CD14-positive monocyte (primary cell): Measurements from ENCODE around the gene CD151. TPM values are rescaled to one million over a fixed set of nuclear protein-coding genes. Genes with fewer than 3 reads are reported as not detected.

Experiments
- DNase-seq, 3 donors: peaks; one replicate each; pipeline ENCODE4 v3.0.0-alpha.2; 2011 to 2022
- H2AFZ ChIP-seq: 2 replicates; pipeline ENCODE4 v1.6.0; 2012; ENCODE audit warnings: mild to moderate bottlenecking, low read depth, low read length, inconsistent platforms; ENCODE audit not compliant: insufficient read depth, poor library complexity, severe bottlenecking
- H3K27ac ChIP-seq, 2 donors: 1 replicate in 1 of 2; 2 replicates in 1 of 2; pipeline ENCODE4 v1.5.1; 2012 to 2013; ENCODE audit warnings: low read length in 2 of 2, control low read depth in 1 of 2, inconsistent platforms in 1 of 2, low read depth in 1 of 2, mild to moderate bottlenecking in 1 of 2
- H3K27me3 ChIP-seq, 2 donors: one replicate each; pipeline versions ENCODE4 v1.6.0 to v1.6.1; 2011 to 2013; ENCODE audit warnings: low read length in 2 of 2; ENCODE audit not compliant: control insufficient read depth in 2 of 2, insufficient read depth in 2 of 2
- H3K36me3 ChIP-seq, 2 donors: replicated peaks in 1 of 2; 1 replicate in 1 of 2; 2 replicates in 1 of 2; pipeline versions ENCODE4 v1.5.1 to v1.6.1; 2012 to 2013; ENCODE audit warnings: low read length in 2 of 2, control low read depth in 1 of 2, inconsistent platforms in 1 of 2, mild to moderate bottlenecking in 1 of 2; ENCODE audit not compliant: insufficient read depth in 2 of 2, control insufficient read depth in 1 of 2
- H3K4me1 ChIP-seq, 2 donors: 1 replicate in 1 of 2; 2 replicates in 1 of 2; pipeline versions ENCODE4 v1.5.1 to v1.6.1; 2012 to 2013; ENCODE audit warnings: low read length in 2 of 2, control low read depth in 1 of 2, inconsistent platforms in 1 of 2, mild to moderate bottlenecking in 1 of 2, moderate library complexity in 1 of 2; ENCODE audit not compliant: insufficient read depth in 2 of 2, control insufficient read depth in 1 of 2
- H3K4me2 ChIP-seq: replicated peaks from 2 replicates; pipeline ENCODE3; 2012; ENCODE audit warnings: low read length, moderate library complexity, mild to moderate bottlenecking; ENCODE audit not compliant: poor library complexity, severe bottlenecking; ENCODE audit errors: extremely low read depth
- H3K4me3 ChIP-seq, 3 experiments: fragments of 200-600 bp in 1 of 3; sonication (generic) in 1 of 3; replicated peaks in 1 of 3; 1 replicate in 2 of 3; 2 replicates in 1 of 3; pipeline ENCODE4 v1.5.1; 2011 to 2013; ENCODE audit warnings: low read length in 3 of 3, mild to moderate bottlenecking in 3 of 3, control low read depth in 2 of 3, low read depth in 2 of 3, inconsistent platforms in 1 of 3, moderate library complexity in 1 of 3
- H3K79me2 ChIP-seq: 2 replicates; pipeline ENCODE4 v1.6.0; 2012; ENCODE audit warnings: mild to moderate bottlenecking, control low read depth, inconsistent platforms, low read length, moderate library complexity; ENCODE audit not compliant: insufficient read depth
- H3K9ac ChIP-seq: 2 replicates; pipeline ENCODE4 v1.6.0; 2017; ENCODE audit warnings: low read length, mild to moderate bottlenecking; ENCODE audit not compliant: insufficient read depth, poor library complexity, severe bottlenecking
- H3K9me3 ChIP-seq, 2 donors: replicated peaks in 1 of 2; 1 replicate in 1 of 2; 2 replicates in 1 of 2; pipeline versions ENCODE4 v1.5.1 to v1.6.1; 2012 to 2013; ENCODE audit warnings: low read length in 2 of 2, control low read depth in 1 of 2; ENCODE audit not compliant: control insufficient read depth in 1 of 2, insufficient read depth in 1 of 2
- H4K20me1 ChIP-seq: 2 replicates; pipeline ENCODE4 v1.6.0; 2012; ENCODE audit warnings: mild to moderate bottlenecking, low read length, control low read depth, moderate library complexity; ENCODE audit not compliant: insufficient read depth
- H3K27ac Mint-ChIP-seq, 7 donors: one replicate each; pipeline ENCODE4 v1.8.0; 2020; ENCODE audit warnings: mild to moderate bottlenecking in 7 of 7, mixed read lengths in 7 of 7, moderate library complexity in 6 of 7, inconsistent platforms in 2 of 7
- H3K27me3 Mint-ChIP-seq, 3 donors: one replicate each; pipeline ENCODE4 v1.8.0; 2021 to 2022; ENCODE audit warnings: low read depth in 3 of 3, mild to moderate bottlenecking in 3 of 3, mixed read lengths in 3 of 3, moderate library complexity in 3 of 3, inconsistent platforms in 1 of 3
- H3K36me3 Mint-ChIP-seq, 2 donors: one replicate each; pipeline ENCODE4 v1.8.0; 2020; ENCODE audit warnings: mixed read lengths in 2 of 2, inconsistent platforms in 1 of 2, mild to moderate bottlenecking in 1 of 2
- H3K4me1 Mint-ChIP-seq: one replicate; pipeline ENCODE4 v1.8.0; 2020; ENCODE audit warnings: mild to moderate bottlenecking, mixed read lengths
- H3K4me3 Mint-ChIP-seq, 2 donors: one replicate each; pipeline ENCODE4 v1.8.0; 2020; ENCODE audit warnings: mild to moderate bottlenecking in 2 of 2, mixed read lengths in 2 of 2, moderate library complexity in 1 of 2
- H3K9me3 Mint-ChIP-seq, 7 donors: one replicate each; pipeline ENCODE4 v1.8.0; 2020 to 2022; ENCODE audit warnings: mixed read lengths in 7 of 7, mild to moderate bottlenecking in 6 of 7, moderate library complexity in 6 of 7, inconsistent platforms in 2 of 7
- CTCF ChIP-seq: fragments of 200-600 bp; IDR thresholded peaks from one replicate; pipeline ENCODE4 v1.8.0; 2022; ENCODE audit warnings: antibody characterized with exemption, mild to moderate bottlenecking
- WGBS: methylation state at CpG from one replicate; pipeline ENCODE4 v1.1.5; 2013; ENCODE audit warnings: missing lambda C conversion rate; ENCODE audit not compliant: insufficient coverage; 5-methylcytosine and 5-hydroxymethylcytosine counted together
- intact Hi-C, 2 donors: fragments of 100-400 bp; cut with micrococcal nuclease; formaldehyde crosslinking; loops; one replicate each; pipeline versions ENCODE4 v1.15.0 to v1.15.1; 2023
- polyA plus RNA-seq, 3 donors: library from polyadenylated mRNA; depleted of rRNA in 1 of 3; unstranded in 2 of 3; stranded (reverse) in 1 of 3; fragments of 300-500 nt in 2 of 3; fragments of >200 nt in 1 of 3; fragmentation: Illumina TruSeq in 2 of 3; gene quantifications; 1 replicate in 2 of 3; 2 replicates in 1 of 3; pipeline ENCODE4 v1.2.3, GENCODE V29; 2012 to 2021

CD151 gene
- polyA plus RNA-seq, 3 donors: 18.1 to 200 (median 57.4) TPM

GRCh38 chr11:824292-824880, 8.4 kb upstream of the CD151 start:
- H3K36me3 Mint-ChIP-seq: peaks cover 34 to 44% of the 10 kb centered on the region in 2 donors
- H3K4me3 Mint-ChIP-seq: no peak overlapping the region
- H3K4me1 Mint-ChIP-seq: peaks cover 54% of the 10 kb centered on the region
- H3K27me3 Mint-ChIP-seq: peaks cover 24 to 28% (median 27%) of the 10 kb centered on the region in 3 donors
- WGBS: 96% methylated on average over 53 of the region's 59 CpGs
- Histone ChIP-seq H3K27ac (no peak overlapping the region), H4K20me1 (peaks cover 60% of the 10 kb centered on the region), H3K36me3 (peaks cover 21 to 32% of the 10 kb centered on the region in 2 donors), H3K4me1 (peaks cover 66 to 78% of the 10 kb centered on the region in 2 donors), H3K79me2 (peaks cover 50% of the 10 kb centered on the region), H3K27me3 (peaks cover 0 to 24% of the 10 kb centered on the region in 2 donors), H3K4me3 (no peak overlapping the region), H3K9me3 (no peaks in the 10 kb centered on the region), H3K9ac (no peak overlapping the region), H2AFZ (no peak overlapping the region), H3K4me2 (no peak overlapping the region)
- no peak for DNase-seq
- H3K9me3 Mint-ChIP-seq: peaks cover 0 to 7% (median 1%) of the 10 kb centered on the region in 7 donors
- intact Hi-C loops: no loop called here
- TF ChIP-seq CTCF: no peak
- no peak overlapping the region for H3K27ac Mint-ChIP-seq

GRCh38 chr11:824942-825341, 7.8 kb upstream of the CD151 start:
- Histone ChIP-seq H3K9me3 (no peaks in the 10 kb centered on the region), H3K4me1 (peaks cover 72 to 83% of the 10 kb centered on the region in 2 donors), H3K4me2 (no peak overlapping the region), H3K79me2 (peaks cover 45% of the 10 kb centered on the region), H2AFZ (no peak overlapping the region), H3K36me3 (peaks cover 21 to 32% of the 10 kb centered on the region in 2 donors), H3K27me3 (peaks cover 0 to 29% of the 10 kb centered on the region in 2 donors), H3K9ac (no peak overlapping the region), H4K20me1 (peaks cover 60% of the 10 kb centered on the region), H3K27ac (no peak overlapping the region), H3K4me3 (no peak overlapping the region)
- H3K27me3 Mint-ChIP-seq: peaks cover 30 to 34% (median 32%) of the 10 kb centered on the region in 3 donors
- H3K4me1 Mint-ChIP-seq: peaks cover 59% of the 10 kb centered on the region
- no peak for DNase-seq
- peaks cover 0 to 7% (median 1%) of the 10 kb centered on the region in 7 donors for H3K9me3 Mint-ChIP-seq
- intact Hi-C loops: no loop called here
- peaks cover 34 to 44% of the 10 kb centered on the region in 2 donors for H3K36me3 Mint-ChIP-seq
- no peak for TF ChIP-seq CTCF
- no peak overlapping the region for H3K27ac Mint-ChIP-seq
- 90% methylated on average over 4 of the region's 11 CpGs for WGBS
- H3K4me3 Mint-ChIP-seq: no peak overlapping the region
